GM12865 (cell line): ENCODE measurements around the gene HTR4.
"Not testable (repeated sequence)": the region's sequence is repeated elsewhere in the genome, so short reads cannot be mapped to it uniquely, and the experiment has no call there.

ENCODE experiments used
- DNase-seq: peaks from one replicate; pipeline ENCODE4 v3.0.0; 2010; ENCODE audit warnings: low read depth
- H3K4me3 ChIP-seq: 2 replicates; pipeline ENCODE4 v1.5.1; 2011; ENCODE audit warnings: mild to moderate bottlenecking, low read depth, low read length, control low read depth
- TF ChIP-seq, protein P1 (sequence below): IDR thresholded peaks from 2 replicates; pipeline ENCODE4 v1.5.1; 2011; ENCODE audit warnings: low read length, control low read depth, low read depth, inconsistent platforms; ENCODE audit not compliant: insufficient read depth; ENCODE audit errors: missing control alignments

Gene HTR4

GRCh38 chr5:148683651-148684050, 29.3 kb upstream of the HTR4 start:
- TF ChIP-seq, protein P1, sequence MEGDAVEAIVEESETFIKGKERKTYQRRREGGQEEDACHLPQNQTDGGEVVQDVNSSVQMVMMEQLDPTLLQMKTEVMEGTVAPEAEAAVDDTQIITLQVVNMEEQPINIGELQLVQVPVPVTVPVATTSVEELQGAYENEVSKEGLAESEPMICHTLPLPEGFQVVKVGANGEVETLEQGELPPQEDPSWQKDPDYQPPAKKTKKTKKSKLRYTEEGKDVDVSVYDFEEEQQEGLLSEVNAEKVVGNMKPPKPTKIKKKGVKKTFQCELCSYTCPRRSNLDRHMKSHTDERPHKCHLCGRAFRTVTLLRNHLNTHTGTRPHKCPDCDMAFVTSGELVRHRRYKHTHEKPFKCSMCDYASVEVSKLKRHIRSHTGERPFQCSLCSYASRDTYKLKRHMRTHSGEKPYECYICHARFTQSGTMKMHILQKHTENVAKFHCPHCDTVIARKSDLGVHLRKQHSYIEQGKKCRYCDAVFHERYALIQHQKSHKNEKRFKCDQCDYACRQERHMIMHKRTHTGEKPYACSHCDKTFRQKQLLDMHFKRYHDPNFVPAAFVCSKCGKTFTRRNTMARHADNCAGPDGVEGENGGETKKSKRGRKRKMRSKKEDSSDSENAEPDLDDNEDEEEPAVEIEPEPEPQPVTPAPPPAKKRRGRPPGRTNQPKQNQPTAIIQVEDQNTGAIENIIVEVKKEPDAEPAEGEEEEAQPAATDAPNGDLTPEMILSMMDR, result no peak
- DNase-seq, result no peak
- H3K4me3 ChIP-seq, result no peak overlapping the region

DNA sequence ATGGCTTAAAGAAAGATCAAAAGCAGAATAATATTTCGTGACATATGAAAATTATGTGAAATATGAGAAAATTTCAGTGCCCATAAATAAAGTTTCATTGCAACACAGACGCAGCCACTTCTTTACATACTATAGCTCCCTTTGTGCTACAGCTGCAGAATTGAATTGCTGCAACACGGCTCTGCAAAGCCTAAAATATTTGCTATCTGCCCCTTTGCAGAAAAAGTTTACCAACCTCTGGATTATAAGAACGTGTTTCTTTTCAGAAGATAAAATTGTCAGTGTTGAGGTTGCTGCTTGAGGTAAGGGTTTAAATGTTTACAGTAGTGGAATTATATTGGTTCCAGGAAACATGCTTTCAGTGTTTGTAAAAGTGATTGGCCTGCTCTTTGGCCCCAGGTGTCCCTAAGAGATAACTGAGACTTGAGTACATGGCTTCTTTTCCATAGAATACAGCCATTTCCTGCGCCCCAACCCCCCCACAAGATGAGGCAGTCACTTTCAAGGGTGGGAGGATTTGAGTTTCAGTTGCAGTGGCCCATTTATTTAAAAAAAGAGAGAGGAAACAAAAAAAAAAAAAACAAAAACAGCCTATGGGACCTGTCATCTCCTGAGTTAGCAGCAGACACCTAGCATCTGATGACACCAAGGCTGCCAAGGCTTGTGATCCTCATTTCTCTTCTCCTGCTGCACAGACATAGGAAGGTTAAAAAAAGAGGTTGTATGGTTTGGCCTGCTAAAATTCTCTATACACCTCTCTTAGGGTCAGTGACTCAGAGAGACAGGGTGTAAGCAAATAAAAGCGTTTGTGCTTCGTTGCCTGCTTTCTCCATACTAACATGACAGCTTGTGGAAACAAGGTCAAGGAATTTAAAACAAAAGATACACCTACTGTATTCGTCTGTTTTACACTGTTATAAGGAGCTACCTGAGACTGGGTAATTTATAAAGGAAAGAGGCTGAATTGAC, 28.0 kb upstream of the HTR4 start:
- TF ChIP-seq, protein P1, result no peak
- no peak for DNase-seq
- no peak overlapping the region for H3K4me3 ChIP-seq

GRCh38 chr5:148681157-148682057, 27.1 kb upstream of the HTR4 start:
- TF ChIP-seq, protein P1, result no peak
- DNase-seq, result no peak
- H3K4me3 ChIP-seq, result no peak overlapping the region

DNA sequence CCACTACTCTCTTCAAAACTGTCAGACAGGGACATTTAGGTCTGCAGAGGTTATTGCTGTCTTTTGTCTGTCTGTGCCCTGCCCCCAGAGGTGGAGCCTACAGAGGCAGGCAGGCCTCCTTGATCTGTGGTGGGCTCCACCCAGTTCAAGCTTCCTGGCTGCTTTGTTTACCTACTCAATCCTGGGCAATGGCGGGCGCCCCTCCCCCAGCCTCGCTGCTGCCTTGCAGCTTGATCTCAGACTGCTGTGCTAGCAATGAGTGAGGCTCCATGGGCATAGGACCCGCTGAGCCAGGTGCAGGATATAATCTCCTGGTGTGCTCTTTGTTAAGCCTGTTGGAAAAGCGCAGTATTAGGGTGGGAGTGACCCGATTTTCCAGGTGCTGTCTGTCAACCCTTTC, 19.4 kb upstream of the HTR4 start:
- DNase-seq, H3K4me3 ChIP-seq: not testable (repeated sequence)

DNA sequence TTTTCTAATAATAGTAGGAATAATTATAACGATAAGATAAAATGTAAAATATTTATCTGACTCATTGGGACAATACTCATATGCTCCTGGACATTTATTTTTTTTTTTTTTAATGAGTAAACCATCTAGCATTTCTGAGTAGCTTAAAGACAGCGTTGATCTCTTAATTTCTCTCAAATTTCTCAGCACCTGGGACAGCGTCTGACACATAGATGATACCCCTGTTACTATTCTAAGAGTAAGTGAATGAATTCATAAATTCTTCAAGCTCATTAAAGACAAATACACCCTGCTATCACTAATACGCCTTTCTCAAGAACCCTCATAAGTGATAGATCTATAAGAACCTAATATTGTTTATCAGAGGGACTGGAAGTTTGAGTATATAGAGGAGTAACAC, 12.0 kb upstream of the HTR4 start:
- TF ChIP-seq, protein P1, result no peak
- H3K4me3 ChIP-seq, result no peak overlapping the region
- no peak for DNase-seq

GRCh38 chr5:148665431-148665830, 11.1 kb upstream of the HTR4 start:
- H3K4me3 ChIP-seq, result no peak overlapping the region
- no peak for DNase-seq
- TF ChIP-seq, protein P1, result no peak

- no peak for DNase-seq
- TF ChIP-seq, protein P1, result no peak
- H3K4me3 ChIP-seq, result no peak overlapping the region
Measured at GRCh38 chr5:148663509-148663908, 9.2 kb upstream of the HTR4 start.
